ENCODE measurements around the gene NPC2. TPM values are rescaled to one million over a fixed set of nuclear protein-coding genes. Genes with fewer than 3 reads are reported as not detected.

Gene NPC2
- total RNA-seq, 1 experiment from 2014 or later: 291 TPM

- TF ChIP-seq CTCF (IDR thresholded peaks at IDR 0.05; ENCODE audit: insufficient read depth in 1 of 2, low read depth in 1 of 2, low read length in 1 of 2, severe bottlenecking in 1 of 2, unreplicated experiment in 1 of 2): no peak
- no peaks in the 10 kb centered on the region for H3K9me3 ChIP-seq
- DNase-seq: no peak
- Mint-ChIP-seq H3K36me3 (ENCODE audit: insufficient read depth, unreplicated experiment) (no peaks in the 10 kb centered on the region), H3K27ac (ENCODE audit: unreplicated experiment) (no peak overlapping the region), H3K4me3 (ENCODE audit: unreplicated experiment) (no peak overlapping the region), H3K4me1 (ENCODE audit: low read depth, unreplicated experiment) (no peaks in the 10 kb centered on the region), H3K27me3 (ENCODE audit: insufficient read depth, unreplicated experiment) (no peaks in the 10 kb centered on the region), H3K9me3 (ENCODE audit: unreplicated experiment) (no peaks in the 10 kb centered on the region)
- no peaks in the 10 kb centered on the region for H3K4me1 ChIP-seq
- no peaks in the 10 kb centered on the region for H3K36me3 ChIP-seq (ENCODE audit: control insufficient read depth, insufficient read depth, low read length)
- no peak overlapping the region for H3K4me3 ChIP-seq (ENCODE audit: low read depth, low read length)
- POLR2A ChIA-PET: no interaction called here
- H3K27me3 ChIP-seq (replicated peaks; ENCODE audit: control insufficient read depth, insufficient read depth, low read length): no peaks in the 10 kb centered on the region
- CTCF ChIA-PET: no interaction called here
- intact Hi-C loops (cut with micrococcal nuclease; ENCODE audit: unreplicated experiment): no loop called here
- BruUV-seq (replicated peaks): no TSS peak
Measured at GRCh38 chr14:74468513-74468912, 24.6 kb downstream of the NPC2 start.

GRCh38 chr14:74465335-74465734 is 27.8 kb downstream of the NPC2 start:
- POLR2A ChIA-PET: no interaction called here
- H3K9me3 Mint-ChIP-seq (ENCODE audit: unreplicated experiment): no peaks in the 10 kb centered on the region
- no peaks in the 10 kb centered on the region for H3K36me3 ChIP-seq (ENCODE audit: control insufficient read depth, insufficient read depth, low read length)
- TF ChIP-seq CTCF (IDR thresholded peaks at IDR 0.05; ENCODE audit: insufficient read depth in 1 of 2, low read depth in 1 of 2, low read length in 1 of 2, severe bottlenecking in 1 of 2, unreplicated experiment in 1 of 2): no peak
- no peaks in the 10 kb centered on the region for H3K9me3 ChIP-seq
- CTCF ChIA-PET: interaction anchor here (0.6 kb wide), 1 partner anchor 276 kb away, joined by 4 read pairs; no protein-coding TSS in a partner anchor
- no peaks in the 10 kb centered on the region for H3K4me1 Mint-ChIP-seq (ENCODE audit: low read depth, unreplicated experiment)
- no peaks in the 10 kb centered on the region for H3K27me3 ChIP-seq (replicated peaks; ENCODE audit: control insufficient read depth, insufficient read depth, low read length)
- H3K27me3 Mint-ChIP-seq (ENCODE audit: insufficient read depth, unreplicated experiment): no peaks in the 10 kb centered on the region
- H3K4me3 ChIP-seq (ENCODE audit: low read depth, low read length): no peak overlapping the region
- no peaks in the 10 kb centered on the region for H3K4me1 ChIP-seq
- DNase-seq: no peak
- no peak overlapping the region for H3K27ac Mint-ChIP-seq (ENCODE audit: unreplicated experiment)
- H3K4me3 Mint-ChIP-seq (ENCODE audit: unreplicated experiment): no peak overlapping the region
- no peaks in the 10 kb centered on the region for H3K36me3 Mint-ChIP-seq (ENCODE audit: insufficient read depth, unreplicated experiment)
- BruUV-seq (replicated peaks): no TSS peak
- intact Hi-C loops (cut with micrococcal nuclease; ENCODE audit: unreplicated experiment): no loop called here

- CTCF ChIA-PET: no interaction called here
Measured at GRCh38 chr14:74464785-74465184, 28.3 kb downstream of the NPC2 start.

More at GRCh38 chr14:74464785-74465184, 28.3 kb downstream of the NPC2 start:
- Histone ChIP-seq H3K4me1 (no peaks in the 10 kb centered on the region), H3K27me3 (replicated peaks; ENCODE audit: control insufficient read depth, insufficient read depth, low read length) (no peaks in the 10 kb centered on the region), H3K9me3 (no peaks in the 10 kb centered on the region), H3K36me3 (ENCODE audit: control insufficient read depth, insufficient read depth, low read length) (no peaks in the 10 kb centered on the region), H3K4me3 (ENCODE audit: low read depth, low read length) (no peak overlapping the region)
- intact Hi-C loops (cut with micrococcal nuclease; ENCODE audit: unreplicated experiment): no loop called here
- H3K27me3 Mint-ChIP-seq (ENCODE audit: insufficient read depth, unreplicated experiment): no peaks in the 10 kb centered on the region
- H3K9me3 Mint-ChIP-seq (ENCODE audit: unreplicated experiment): no peaks in the 10 kb centered on the region
- no peaks in the 10 kb centered on the region for H3K4me1 Mint-ChIP-seq (ENCODE audit: low read depth, unreplicated experiment)
- no TSS peak for BruUV-seq (replicated peaks)
- DNase-seq: no peak
- POLR2A ChIA-PET: no interaction called here
- no peaks in the 10 kb centered on the region for H3K36me3 Mint-ChIP-seq (ENCODE audit: insufficient read depth, unreplicated experiment)
- no peak overlapping the region for H3K27ac Mint-ChIP-seq (ENCODE audit: unreplicated experiment)
- TF ChIP-seq CTCF (IDR thresholded peaks at IDR 0.05; ENCODE audit: insufficient read depth in 1 of 2, low read depth in 1 of 2, low read length in 1 of 2, severe bottlenecking in 1 of 2, unreplicated experiment in 1 of 2): no peak
- H3K4me3 Mint-ChIP-seq (ENCODE audit: unreplicated experiment): no peak overlapping the region

Measured in Caco-2 (cell line).